Esophagus muscularis mucosa (tissue), 3 donors: Measurements from ENCODE around the gene CLTC.

Source experiments
- CTCF ChIP-seq, 3 experiments: fragments of 200-600 bp in 2 of 3; fragments of 450-650 bp in 1 of 3; sonication (generic) in 2 of 3; IDR thresholded peaks; one replicate each; pipeline ENCODE4 v1.5.1; 2017 to 2019; ENCODE audit warnings: antibody characterized with exemption in 3 of 3, mild to moderate bottlenecking in 2 of 3, moderate library complexity in 1 of 3
- POLR2A ChIP-seq: fragments of 450-650 bp; IDR thresholded peaks from one replicate; pipeline ENCODE4 v1.6.1; 2017; ENCODE audit warnings: antibody characterized with exemption, moderate library complexity, mild to moderate bottlenecking, low read depth
- POLR2AphosphoS5 ChIP-seq, 2 donors: sonication (generic); formaldehyde crosslinking; IDR thresholded peaks; one replicate each; pipeline ENCODE4 v1.6.1; 2017; ENCODE audit warnings: antibody characterized with exemption in 2 of 2

GRCh38 chr17:59727817-59728533 is 108.3 kb downstream of the CLTC start:
- TF ChIP-seq CTCF (IDR thresholded peaks at IDR 0.05) (no peak), POLR2AphosphoS5 (IDR thresholded peaks at IDR 0.05) (no peak), POLR2A (no peak)
